ENCODE measurements around the gene CACNA1I.
"Not testable (repeated sequence)": the region's sequence is repeated elsewhere in the genome, so short reads cannot be mapped to it uniquely, and the experiment has no call there.

CACNA1I gene

GRCh38 chr22:39570665-39571064, at the start of gene CACNA1I:
Gene CACNA1I (plus strand): TSS chr22:39570753. CDS start chr22:39570753, 0 bp downstream.
- no peak for DNase-seq (ENCODE audit: low read depth)

GRCh38 chr22:39521106-39521885, 49.3 kb upstream of the CACNA1I start:
- not testable (repeated sequence) for DNase-seq (ENCODE audit: low read depth)

- DNase-seq (ENCODE audit: low read depth): not testable (repeated sequence)
Observed at GRCh38 chr22:39522091-39522490, 48.5 kb upstream of the CACNA1I start.

GRCh38 chr22:39522567-39523300, 47.8 kb upstream of the CACNA1I start:
- no peak for DNase-seq (ENCODE audit: low read depth)

GRCh38 chr22:39524089-39524752, 46.3 kb upstream of the CACNA1I start:
- DNase-seq (ENCODE audit: low read depth): no peak

- DNase-seq (ENCODE audit: low read depth): no peak
Observed at GRCh38 chr22:39524753-39525657, 45.5 kb upstream of the CACNA1I start.

GRCh38 chr22:39525658-39525975, 44.9 kb upstream of the CACNA1I start:
- DNase-seq (ENCODE audit: low read depth): no peak

GRCh38 chr22:39526736-39527171, 43.8 kb upstream of the CACNA1I start:
- DNase-seq (ENCODE audit: low read depth): no peak

GRCh38 chr22:39527481-39527961, 43.0 kb upstream of the CACNA1I start:
- DNase-seq (ENCODE audit: low read depth): no peak

GRCh38 chr22:39528080-39528661, 42.4 kb upstream of the CACNA1I start:
- no peak for DNase-seq (ENCODE audit: low read depth)

- peak; percentile 86 for DNase-seq (ENCODE audit: low read depth)
Observed at GRCh38 chr22:39528681-39529486, 41.7 kb upstream of the CACNA1I start.

GRCh38 chr22:39529487-39529851, 41.1 kb upstream of the CACNA1I start:
- DNase-seq (ENCODE audit: low read depth): no peak

GRCh38 chr22:39530116-39530515, 40.4 kb upstream of the CACNA1I start:
- DNase-seq (ENCODE audit: low read depth): no peak

GRCh38 chr22:39530692-39531331, 39.7 kb upstream of the CACNA1I start:
- DNase-seq (ENCODE audit: low read depth): no peak

- peak; percentile 100 for DNase-seq (ENCODE audit: low read depth)
Observed at GRCh38 chr22:39532215-39533073, 38.1 kb upstream of the CACNA1I start, which contains the start of gene RPS19BP1. Gene RPS19BP1 (minus strand): TSS chr22:39532748. CDS start chr22:39532738, 10 bp downstream.

- no peak for DNase-seq (ENCODE audit: low read depth)
Observed at GRCh38 chr22:39534092-39534506, 36.5 kb upstream of the CACNA1I start.

GRCh38 chr22:39534591-39535356, 35.8 kb upstream of the CACNA1I start:
- peak; percentile 78 for DNase-seq (ENCODE audit: low read depth)

- no peak for DNase-seq (ENCODE audit: low read depth)
Observed at GRCh38 chr22:39535357-39535725, 35.2 kb upstream of the CACNA1I start.

Measured in activated gamma-delta T cell treated with anti-CD3 and anti-CD28 coated beads, Interleukin-2, amount 50 U/mL, for 16 hours (primary cell).